GM19397 (cell line): ENCODE results near the gene POLR2M.

Experiments
- ATAC-seq: cut with Tn5 transposase; IDR thresholded peaks from one replicate; pipeline ENCODE4 v1.9.1; 2021; ENCODE audit warnings: mild to moderate bottlenecking, moderate library complexity; ENCODE audit not compliant: unreplicated experiment

POLR2M gene

DNA sequence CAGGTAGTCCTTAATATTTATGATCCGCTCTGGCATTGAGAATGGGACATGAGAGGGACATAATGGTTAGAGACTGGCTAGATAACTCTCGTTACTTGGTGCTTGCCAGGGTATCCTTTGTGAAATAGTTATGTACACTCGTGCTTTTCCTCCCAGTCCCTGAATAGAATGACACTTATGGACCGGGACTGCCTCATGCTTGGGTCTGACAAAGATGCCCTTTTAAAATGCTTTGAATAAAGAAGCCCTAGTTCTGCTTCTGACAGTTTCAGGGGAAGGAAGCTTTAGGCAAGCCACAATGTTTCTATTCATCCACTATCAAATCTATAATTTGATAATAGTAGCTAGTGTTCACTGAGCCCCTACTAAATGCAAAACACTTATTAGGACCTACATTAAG is 29.4 kb downstream of the POLR2M start:
- ATAC-seq = no peak

DNA sequence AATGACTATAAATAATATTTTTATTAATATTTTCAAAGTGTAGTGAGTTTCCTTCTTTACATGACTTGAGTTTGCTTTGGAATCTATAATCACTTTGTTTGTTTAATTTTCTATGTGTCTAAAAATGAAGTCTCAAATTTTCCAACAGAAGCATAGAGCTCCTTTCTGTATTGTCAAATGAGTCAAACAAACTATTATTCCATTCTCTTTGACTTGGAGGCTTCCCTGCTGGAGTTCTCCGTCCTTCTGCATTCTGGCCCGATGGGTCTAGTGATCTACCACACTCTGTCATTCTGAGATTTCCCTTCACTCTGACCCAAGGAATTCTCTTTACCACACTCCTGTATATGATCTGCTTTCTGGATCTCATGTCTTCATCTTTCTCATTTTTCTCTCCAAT is 30.1 kb downstream of the POLR2M start:
- ATAC-seq = no peak

DNA sequence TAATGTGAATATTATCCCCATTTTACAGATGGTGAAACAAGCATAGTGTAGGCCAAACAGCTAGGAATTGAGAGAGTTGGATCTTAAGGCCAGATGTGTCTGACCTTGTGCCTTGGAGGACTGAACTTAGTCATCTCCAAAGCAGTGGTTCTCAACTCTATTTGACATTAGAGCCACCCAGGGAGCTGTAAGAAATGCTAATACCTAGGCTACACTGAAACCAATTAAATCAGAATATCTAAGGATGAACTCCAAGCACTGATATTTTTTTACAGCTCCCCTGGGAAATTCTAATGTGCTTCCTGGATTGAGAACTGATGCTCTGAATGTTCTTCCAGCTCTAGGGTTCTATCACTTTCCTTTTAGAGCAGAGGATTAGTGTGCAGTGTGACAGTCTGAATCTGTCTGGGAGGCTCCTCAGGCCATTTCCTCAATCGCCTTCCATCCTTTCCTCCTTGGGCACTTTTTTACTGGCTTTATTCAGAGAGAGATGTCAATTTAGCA is 32.3 kb downstream of the POLR2M start:
- ATAC-seq = no peak

DNA sequence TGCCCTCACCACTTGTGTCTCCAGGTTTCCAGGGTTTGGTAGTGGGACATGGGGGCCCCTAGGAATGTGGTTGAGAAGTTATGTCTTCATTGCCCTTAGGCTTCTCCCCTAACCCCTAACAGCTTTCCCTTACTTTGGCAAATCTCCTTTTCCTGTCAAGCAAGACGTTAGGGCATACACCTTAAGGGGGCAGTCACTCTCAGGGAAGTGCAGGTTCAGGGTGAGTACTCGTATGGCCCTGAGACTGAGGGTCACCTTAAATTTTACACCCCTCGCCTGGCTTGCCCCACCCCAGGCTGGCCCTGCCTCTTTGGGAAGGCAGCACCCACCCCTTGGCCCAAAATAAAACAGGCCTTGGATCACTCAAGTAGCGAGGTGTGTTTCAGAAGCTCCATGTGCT is 33.5 kb downstream of the POLR2M start:
- ATAC-seq = no peak

DNA sequence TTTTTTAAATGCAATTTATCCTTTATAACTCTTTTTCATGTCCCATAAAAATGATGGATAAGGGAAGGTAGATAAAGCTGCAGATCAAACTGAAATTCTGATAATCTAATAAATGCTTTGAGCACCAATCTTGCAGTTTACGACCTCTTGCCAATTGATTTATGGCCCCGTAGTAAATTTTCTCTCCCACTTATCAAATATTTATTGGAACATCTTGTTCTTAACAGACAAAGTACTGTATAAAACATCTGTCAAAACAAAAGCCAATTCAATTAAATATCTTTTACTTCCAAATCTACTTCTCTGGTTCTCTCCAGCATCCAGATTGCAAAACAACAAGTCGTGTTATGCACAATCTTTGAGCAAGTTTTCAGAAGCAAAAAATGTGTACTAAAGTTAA is 34.6 kb downstream of the POLR2M start:
- ATAC-seq = no peak

DNA sequence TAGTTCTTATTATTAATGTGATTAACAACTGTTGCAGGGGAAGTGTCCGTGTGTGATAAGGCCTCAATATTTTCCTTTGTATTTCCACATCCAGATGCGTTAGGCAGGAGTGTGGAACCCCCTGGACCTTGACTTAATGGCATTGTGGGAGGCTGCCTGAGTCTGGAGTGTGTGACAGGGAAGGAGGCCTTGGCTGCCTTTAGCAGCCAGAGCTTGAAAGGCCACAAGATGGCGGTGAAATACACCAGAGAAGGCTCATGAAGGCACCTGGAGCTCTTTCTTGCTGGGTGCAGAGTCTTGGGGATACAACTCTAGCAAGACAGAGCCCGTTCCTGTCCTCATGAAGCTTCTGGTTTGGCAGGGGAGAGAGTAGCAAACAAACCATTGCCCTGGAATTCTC is 36.9 kb downstream of the POLR2M start:
- no peak for ATAC-seq

DNA sequence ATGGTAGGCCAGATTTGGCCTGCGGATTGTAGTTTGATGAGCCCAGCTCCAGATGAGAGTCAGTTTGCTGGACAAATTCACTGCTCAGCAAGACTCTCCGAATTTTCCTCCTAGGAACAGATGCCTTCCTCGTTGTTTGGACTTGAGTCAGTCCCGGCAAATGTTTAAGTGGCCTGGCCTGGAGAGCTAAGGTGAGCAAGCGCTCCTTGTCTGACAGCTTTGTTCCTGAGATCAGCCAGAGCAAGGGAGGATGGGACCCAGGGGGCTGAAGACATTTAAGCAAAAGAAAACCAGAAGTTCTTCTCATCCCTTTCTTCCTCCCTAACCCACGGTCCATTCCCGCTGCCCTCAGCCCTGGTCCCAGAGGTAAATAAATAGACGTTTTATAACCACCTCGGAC is 40.3 kb downstream of the POLR2M start:
- ATAC-seq = no peak

DNA sequence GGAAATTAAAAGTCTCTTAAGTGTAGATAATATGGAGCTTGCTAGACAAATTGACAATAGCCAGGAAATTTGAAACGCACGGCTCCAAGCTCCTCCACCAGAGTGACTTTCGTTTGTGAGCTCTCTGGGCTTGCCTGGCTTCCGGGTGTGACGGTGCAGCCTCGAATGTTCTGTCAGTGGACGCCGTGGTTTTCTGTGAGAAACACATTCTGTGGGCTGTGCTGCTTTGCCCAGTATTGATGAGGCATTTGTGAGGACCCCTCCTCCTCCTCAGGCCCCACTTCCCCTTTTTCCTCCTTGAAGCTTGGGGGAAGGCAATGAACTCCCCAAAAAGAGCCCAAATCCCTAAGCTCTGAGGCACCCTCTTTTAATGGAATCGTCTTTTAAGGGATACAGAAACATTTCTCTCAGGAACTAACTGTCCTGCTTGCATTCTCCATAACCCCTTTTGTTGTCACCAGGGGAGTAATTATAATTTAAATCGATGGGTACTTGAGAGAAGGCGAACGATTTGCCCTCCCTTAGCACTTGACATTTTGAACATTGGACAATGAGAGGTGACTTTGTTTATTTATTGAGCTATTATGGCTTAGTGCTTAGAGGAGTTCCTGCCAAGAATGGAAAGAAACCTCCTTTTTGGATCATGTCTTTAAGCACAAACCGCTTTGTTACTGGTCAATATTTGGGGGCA is 40.8 kb downstream of the POLR2M start:
- ATAC-seq = no peak

DNA sequence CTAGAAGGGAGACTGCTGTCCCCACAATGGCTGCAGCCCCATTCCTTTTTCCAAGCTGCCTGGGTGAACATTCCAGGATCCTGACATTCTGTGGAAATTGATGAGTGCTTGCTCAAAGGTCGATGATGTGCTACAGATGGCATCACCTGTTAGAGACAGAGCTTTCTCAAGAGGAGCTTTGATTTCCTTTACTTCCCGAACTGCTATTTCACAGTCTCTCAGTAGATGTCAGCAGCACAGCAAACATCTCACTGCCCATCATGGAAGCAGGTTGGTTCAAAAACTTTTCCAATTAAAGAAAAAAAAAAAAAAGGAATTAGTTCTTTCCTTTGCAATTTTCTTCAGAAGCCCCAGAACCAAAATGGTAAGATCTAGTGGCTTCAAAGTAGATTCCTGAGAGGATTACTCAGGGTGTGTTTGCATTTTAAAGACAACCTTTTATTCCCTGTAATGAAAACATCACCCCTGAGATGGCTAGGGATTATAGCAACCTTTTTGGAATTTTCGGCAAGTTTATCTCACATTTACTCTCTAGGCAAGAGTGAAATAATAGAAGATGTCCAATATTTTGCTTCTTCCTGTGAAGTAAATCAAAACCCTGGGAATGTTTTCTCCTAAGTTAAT is 44.8 kb downstream of the POLR2M start:
- no peak for ATAC-seq

DNA sequence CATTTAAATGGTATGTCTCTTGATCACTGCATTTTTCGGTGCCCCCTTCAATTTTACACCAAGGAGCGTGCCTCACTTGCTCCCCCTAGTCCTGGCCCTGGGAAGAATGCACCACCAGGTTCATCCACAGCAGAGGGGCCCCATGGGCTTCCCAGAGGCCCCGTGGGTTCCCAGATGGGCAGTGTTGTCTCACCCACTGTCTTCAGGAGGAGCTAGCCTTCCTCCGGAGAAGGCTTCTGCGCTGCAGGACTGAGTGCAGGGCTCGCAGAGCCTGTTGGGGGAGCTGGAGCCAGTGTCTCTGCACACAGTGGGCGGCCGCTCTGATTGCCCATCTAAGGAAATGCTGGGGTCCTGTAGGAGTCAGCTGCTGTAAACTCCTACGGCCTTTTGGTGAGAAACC is 45.9 kb downstream of the POLR2M start:
- no peak for ATAC-seq

DNA sequence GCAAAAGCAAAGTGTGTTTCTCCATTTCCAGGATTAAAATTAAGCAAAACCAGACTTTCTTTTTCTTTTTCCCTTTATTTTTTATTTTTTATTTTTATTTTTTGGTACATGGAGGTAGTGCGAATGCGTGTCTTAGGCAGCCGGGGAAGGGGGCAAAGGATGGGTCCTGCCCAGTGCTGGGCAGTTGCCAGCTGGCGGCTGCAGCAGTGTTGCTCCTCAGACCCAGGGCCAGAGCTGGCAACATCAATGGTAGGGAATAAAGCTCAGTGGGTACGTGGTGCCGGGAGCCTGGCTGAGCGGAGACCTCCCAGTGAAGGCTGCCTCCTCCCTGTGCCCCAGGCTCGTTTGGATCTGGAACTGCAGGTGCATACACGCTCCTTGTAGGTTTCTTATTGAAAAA is 46.3 kb downstream of the POLR2M start:
- ATAC-seq = no peak

DNA sequence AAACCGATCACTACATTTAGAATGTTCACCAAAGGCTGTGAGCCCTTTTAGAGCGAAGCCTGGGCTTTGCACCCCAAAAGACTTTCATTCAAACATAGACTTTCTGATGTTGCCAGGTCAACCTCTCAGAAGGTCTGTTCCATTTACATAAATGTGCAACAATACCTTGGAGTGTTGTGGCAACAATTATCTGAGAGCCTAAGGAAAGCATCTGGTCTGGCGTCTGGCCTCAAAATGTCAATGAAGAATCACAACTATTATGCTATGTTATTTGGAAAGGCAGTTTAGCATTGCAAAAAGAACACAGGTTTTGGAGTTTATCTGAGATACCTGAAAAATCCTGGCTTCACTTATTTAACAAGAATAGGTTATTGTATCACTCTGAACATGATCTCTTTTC is 50.0 kb downstream of the POLR2M start:
- no peak for ATAC-seq

DNA sequence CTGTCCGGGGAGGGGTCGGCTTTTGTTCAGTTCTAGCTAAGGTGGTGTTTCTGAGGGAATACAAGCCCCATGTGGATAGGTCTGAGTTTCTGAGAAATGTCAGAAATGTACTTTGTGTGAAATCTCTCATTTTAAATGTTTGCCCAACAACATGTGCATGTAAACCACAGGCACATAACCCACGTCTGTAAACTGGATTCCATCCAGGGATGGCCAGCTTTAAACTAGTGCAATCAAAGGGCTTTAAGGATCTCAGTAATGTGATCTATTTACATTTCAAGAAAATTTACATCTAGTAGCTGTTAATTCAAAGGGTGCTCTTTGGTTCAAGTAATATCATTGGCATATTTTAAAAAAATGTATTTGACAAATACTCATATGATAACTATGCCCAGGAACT is 52.0 kb downstream of the POLR2M start:
- ATAC-seq = no peak

DNA sequence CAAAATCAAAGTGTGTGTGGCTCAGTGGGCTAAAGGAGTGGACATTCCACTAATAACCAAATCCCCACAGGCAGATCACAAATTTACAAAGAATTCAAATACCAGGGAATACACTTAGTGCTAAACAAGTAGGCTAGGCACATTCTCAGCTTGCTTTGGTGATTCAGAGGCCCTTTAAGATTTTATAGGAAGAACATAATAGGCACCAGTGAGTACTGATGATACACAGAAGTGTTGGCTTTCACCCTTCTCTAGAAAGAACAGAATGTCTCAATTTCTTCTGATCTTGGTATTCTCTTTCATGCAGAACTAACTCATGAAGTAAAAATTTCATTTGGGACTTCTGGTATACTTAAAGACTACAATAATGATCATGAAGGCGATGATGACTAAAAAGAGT is 55.0 kb downstream of the POLR2M start:
- ATAC-seq = no peak

DNA sequence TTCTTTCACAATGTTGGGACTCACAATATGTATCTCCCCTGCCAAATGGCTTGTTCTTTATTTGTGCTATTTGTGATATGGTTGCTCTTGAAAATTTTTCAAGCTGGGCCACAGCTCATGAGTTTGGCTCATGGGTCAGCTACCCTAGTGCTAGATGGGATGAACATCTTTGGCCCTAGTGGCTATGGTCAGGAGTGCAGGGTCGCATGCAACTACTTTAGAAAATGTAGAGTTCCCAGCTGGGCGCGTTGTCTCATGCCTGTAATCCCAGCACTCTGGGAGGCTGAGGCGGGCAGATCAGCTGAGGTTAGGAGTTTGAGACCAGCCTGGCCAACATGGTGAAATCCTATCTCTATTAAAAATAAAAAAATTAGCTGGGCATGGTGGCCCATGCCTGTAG is 55.8 kb downstream of the POLR2M start:
- ATAC-seq = no peak

DNA sequence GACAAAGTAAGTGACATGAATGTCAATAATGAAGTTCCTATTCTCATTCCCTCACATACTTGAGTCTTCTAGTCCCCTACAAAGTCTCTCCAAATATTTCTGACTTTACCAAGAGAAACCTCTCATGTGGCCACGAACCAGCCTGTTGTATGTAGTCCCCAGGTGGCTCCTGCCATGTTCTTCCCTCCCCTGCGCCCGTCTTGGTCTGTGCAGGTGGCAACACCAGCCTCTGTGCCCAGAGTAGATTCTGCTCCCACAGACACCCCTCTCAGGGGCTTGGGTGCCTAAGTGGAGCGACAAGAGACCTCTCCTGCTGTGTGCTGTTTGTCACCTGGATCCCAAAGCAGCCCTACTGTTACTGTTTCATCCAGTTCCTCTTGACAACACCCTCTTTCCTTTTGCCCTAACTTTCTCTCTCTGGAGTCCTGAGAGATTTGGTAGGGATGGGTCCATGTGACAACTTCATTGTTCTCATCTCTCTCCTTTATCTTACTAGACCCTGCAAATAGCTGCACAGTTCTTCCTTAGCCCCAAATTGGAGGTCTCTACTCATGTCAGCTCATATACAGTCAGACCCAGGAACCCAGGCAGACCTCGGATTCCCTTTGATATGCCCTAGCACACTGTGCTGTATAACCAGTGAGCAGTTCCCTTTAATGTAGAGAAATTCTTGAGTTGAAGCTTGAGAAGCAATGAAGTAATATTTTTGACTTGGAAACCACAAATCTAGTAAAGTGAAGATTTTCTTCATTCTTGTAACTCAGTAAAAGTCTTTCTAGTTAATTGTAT is 56.9 kb downstream of the POLR2M start:
- no peak for ATAC-seq
